HG03354 (cell line): ENCODE results near the gene RASGRP3.

Experiments used
- ATAC-seq: cut with Tn5 transposase; IDR thresholded peaks from one replicate; pipeline ENCODE4 v1.9.1; 2021; ENCODE audit warnings: mild to moderate bottlenecking; ENCODE audit not compliant: unreplicated experiment, poor library complexity, severe bottlenecking

RASGRP3 gene

DNA sequence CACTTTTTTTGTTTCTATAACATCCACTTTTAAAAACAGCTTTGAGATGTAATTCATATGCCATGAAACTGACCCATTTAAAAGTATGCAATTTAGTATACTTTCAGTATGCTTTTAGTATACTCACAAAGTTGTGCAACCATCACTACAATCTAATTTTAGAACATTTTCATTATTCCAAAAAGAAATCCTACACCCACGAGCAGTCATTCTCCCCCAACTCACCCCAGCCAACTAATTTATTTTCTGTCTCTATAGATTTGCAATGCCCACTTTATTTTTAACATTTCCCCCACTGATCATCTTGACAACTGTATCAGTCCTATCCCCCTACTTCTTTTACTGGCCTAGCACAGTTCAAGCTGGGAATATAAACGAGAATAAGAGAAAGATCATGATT is 83.6 kb downstream of the RASGRP3 start:
- no peak for ATAC-seq

- ATAC-seq: no peak
Measured at GRCh38 chr2:33561872-33562271, 85.4 kb downstream of the RASGRP3 start.

DNA sequence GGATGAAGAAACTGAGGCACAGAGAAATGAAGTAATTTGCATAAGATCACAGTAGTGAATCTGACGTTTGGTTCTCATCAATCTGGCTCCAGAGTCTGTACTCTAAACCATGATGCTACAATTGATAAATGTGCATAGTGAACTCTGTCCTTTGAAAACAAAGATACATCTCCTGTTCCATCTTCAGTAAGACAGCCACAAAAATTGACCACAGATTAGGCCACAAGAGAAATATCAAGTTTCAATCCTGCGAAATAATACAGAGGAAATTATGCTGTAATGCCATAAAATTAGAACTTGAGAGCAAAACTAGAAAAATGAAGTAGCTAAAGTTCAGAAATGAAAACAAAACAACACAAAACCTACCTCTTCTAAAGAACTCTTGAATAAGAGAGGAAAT is 94.2 kb downstream of the RASGRP3 start:
- no peak for ATAC-seq

DNA sequence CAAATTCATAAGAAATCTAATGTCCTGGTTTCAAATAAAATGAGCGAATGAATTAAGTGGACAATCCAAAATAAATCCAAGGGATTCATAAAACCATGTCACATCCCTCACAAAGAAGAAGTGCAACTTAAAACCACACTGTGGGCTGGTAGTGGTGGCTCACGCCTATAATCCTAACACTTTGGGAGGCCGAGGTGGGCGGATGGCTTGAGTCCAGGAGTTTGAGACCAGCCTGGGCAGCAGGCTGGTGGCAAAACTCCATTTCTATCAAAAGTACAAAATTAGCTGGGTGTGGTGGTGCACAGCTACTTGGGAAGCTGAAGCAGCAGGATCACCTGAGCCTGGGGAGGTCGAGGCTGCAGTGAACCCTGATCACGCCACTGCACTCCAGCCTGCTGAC is 97.2 kb downstream of the RASGRP3 start:
- ATAC-seq: no peak

DNA sequence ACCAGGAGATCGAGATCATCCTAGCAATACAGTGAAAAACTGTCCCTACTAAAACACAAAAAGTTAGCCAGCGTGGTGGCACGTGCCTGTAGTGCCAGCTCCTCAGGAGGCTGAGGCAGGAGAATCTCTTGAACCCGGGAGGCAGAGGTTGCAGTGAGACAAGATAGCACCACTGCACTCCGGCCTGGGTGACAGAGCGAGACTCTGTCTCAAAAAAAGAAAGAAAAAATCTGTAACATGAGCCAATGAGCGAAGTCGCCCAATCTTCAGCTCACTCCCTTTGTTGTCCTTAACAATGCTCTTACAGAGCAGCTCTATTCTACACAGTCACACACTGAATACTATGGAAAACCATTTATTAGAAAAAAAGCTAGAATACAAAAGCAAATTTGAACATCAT is 100.6 kb downstream of the RASGRP3 start:
- no peak for ATAC-seq

DNA sequence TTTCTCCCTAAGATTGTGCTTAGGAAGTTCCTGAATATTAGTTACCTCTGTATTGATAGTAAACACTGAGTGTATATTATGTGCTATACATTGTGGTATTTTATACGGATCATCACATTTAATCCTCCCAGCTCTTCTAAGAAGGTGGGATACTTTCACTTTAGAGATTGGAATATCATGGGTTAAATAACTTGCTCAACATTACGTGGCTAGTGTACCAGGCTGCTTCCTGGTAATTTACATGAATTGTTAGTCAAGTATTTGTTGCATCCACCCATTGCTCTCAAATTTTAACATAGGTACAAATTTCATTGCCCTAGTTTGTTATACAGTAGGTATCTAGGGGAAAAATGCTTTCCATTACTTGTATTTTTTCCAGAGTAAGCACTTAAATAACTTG is 101.2 kb downstream of the RASGRP3 start:
- ATAC-seq: no peak

GRCh38 chr2:33579227-33579626 is 102.8 kb downstream of the RASGRP3 start:
- ATAC-seq: no peak

- no peak for ATAC-seq
Measured at GRCh38 chr2:33581872-33582271, 105.4 kb downstream of the RASGRP3 start.

DNA sequence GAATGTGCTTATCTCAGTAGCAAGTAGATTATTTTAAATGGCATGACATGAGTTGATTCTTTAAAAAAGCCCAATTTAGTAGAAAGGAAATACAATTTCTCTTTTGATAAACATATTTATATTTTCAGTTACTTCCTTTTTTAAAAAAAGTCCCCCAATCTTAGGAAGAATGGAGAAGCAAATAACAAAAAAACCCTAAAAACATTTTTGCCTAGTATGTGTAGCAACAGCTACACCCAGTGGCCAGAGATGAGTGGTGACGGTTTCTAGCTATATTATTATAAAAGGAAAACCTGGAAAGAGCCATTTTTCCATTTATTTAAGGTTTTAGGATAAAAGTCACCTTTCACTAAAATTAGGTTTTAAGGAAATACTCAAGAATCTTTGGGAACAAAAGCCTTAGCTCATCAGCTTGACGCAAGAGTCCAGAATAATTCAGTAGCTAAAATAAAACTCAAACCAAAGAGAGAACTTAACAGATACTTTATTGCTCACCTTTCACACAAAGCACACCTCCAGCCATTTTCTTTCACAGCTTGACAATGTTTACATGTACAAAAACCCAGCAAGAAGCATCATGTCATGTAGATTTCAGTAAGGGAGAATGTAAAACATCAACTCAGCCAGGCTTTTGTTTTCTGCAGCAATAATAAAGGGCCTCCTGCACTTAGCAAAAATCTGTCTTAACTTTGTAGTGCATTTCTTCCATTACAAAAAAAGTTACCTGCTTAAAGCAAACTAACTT is 106.9 kb downstream of the RASGRP3 start:
- ATAC-seq: peak; percentile 79

DNA sequence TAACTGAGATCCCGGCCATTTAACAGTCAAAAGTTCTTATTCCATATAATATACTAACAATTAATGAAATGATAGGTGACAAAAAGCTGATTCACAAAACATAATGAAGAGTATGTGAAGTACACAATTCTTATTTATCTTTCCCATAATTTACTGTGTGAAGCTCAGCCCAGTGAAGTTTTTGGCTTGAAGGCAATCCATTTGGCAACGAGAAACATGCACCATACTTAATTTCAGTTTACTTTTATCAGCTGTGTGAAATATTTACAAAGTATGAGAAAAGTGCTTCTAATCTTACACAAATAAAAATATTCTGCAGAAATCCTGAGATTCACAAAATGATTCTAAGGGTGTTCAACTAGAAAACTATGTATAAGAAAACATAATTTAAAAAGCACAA is 110.3 kb downstream of the RASGRP3 start:
- ATAC-seq: no peak

GRCh38 chr2:33588232-33588631 is 111.8 kb downstream of the RASGRP3 start:
- ATAC-seq: no peak

GRCh38 chr2:33589444-33589843 is 113.0 kb downstream of the RASGRP3 start:
- ATAC-seq: no peak

DNA sequence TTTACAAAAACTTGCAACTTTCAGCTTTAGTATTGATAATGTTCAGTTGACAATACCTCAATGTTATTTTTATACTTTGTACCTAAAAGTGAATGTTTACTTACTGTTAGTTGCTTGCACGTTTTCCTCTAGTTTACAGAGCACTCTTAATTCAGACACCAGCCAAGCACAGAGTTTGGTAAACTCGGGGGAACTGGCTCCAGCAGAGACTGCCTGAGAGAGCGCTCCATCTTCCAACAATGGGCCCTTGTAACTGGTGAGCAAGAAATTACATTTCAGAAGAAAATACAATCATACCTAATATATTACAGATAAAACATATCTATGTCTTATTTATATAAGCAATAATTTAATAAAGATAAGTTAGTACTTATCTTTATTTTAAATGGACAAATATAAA is 118.9 kb downstream of the RASGRP3 start:
- ATAC-seq: no peak

DNA sequence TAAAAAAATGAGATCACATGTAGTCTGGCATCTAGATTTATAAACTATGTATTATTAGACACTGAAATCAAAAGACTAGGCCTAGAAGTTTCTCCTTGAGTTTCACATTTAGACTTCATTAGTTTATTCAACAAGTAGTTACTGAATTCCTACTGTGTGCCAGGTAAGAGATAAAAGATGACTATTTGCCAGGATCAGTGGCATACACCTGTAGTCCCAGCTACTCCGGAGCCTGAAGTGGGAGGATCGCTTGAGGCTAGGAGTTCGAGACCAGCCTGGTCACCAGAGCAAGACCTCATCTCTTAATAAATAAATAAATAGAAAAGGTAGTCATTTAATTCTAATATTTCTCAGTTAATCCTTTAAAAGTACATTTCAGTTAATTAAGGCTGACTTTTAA is 120.6 kb downstream of the RASGRP3 start:
- ATAC-seq: no peak

GRCh38 chr2:33598561-33599174 is 122.2 kb downstream of the RASGRP3 start:
- ATAC-seq: peak; percentile 65

DNA sequence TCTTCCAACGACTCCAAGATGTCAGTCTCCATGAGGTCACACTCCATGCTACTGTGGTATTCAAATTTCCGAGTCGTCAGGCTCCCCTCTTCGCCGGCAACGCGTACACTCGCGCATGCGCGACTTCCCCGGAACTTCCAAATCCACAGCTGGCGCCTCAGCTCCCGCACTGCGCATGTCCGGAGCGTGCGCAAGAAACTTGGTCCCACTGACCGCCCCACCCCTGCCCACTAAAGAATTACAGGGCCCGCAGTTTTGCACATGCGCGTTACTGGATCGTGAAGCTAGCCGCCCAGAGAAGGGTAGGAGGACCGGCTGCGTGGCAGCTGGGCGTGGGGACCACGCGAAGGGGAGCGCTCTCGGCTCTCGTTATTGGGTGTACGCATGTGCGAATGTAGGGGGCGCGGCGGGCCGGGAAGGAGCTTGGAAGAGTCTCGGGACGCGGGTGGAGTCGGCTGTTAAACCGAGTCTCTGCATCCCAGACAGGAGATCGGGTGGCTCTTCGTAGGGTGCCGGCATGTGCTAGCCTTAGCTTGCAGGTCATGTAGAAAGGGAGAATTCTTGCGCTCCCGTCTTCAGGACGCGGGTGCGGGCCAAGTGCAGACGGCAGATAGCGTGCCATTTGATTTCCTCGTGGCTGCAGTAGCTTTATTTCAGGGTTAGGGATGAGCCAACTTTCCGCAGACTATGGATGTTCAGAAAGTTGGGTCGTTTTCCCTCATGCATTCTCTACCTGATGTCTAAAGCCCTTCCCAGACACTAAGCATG is 122.9 kb downstream of the RASGRP3 start, which contains the start of gene FAM98A:
FAM98A (minus strand) TSS at position 125 of the 768 bp plus-strand sequence; CDS start at position 47, 78 bp downstream.
- peak; percentile 91 for ATAC-seq

GRCh38 chr2:33599943-33600192 is 123.4 kb downstream of the RASGRP3 start:
- ATAC-seq: no peak

DNA sequence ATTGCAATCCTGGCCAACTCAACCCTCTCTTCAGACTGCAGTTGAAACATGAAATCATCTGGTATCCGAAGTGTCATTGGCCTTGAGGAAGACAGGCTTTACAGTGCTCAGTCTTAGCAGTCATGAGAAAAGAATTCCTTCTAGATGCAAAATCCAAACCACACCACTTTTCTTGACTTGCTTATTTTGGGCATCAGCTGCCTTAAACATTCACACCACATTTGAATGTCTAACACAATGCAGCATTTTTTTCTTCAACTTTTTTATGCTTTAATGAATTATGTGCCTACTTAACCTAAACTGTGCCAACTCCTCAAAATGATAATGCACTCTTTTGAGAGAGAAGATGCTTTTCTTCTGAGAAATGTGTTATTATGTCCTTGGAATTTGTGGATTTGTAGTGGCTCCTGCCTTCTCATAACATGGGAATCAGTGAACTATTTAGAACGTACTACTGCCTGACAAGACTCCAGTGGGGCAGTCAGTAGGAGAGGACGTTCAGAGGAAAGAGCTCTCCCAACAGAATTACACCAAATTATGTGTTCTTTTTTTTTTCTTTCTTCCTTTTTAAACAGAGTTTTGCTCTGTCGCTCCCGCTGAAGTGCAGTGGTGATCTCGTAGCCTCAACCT is 125.9 kb downstream of the RASGRP3 start:
- no peak for ATAC-seq

DNA sequence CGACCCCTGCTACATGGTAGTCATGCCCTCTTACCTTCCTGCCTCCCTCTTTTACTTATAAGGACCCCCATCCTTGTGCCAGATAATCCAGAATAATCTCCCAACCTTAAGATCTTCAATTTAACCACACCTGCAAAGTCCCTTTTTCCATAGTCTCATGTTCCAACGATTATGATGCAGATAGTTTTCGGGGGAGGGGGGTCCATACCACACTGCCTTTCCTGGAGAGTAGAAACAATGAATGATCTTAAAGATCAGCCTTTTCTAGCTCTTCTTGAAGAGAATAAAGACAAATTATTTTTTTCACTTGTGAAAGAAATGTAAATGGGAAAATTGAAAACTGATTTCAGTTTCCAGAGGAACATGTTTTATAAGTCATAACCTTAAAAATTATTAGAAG is 127.0 kb downstream of the RASGRP3 start:
- ATAC-seq: no peak

- no peak for ATAC-seq
Measured at GRCh38 chr2:33605056-33605455, 128.6 kb downstream of the RASGRP3 start.

DNA sequence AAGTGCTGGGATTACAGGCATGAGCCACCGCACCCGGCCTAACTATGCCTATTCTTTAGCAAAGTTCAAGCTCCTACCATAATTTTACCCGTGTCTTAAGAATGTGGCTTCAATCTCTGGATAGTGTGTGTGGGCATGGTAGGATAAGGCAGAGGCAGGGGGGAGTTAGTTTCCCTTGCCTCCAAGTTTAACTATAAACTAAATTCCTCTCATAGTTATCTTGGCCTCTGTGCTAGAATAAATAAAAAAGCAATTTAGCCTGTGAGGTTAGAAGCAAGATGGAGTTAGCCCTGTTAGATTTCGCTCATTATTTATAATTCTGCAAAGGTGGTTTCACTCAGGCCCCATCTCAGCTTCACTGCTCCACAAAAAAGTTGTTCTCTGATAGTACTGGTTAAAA is 129.7 kb downstream of the RASGRP3 start:
- ATAC-seq: no peak
